NK-92 (cell line): ENCODE data around the gene TMEM30B.
"Not testable (repeated sequence)": the region's sequence is repeated elsewhere in the genome, so short reads cannot be mapped to it uniquely, and the experiment has no call there.

Experiments used
- DNase-seq: peaks from one replicate; lab custom pipeline; 2025; ENCODE audit not compliant: unreplicated experiment; lab: John Stamatoyannopoulos, UW

Gene TMEM30B

GRCh38 chr14:61266891-61267740 is 14.0 kb downstream of the TMEM30B start:
- no peak for DNase-seq

- DNase-seq, result no peak
These were observed 14.7 kb downstream of the TMEM30B start for GRCh38 chr14:61266436-61266835.

- no peak for DNase-seq
These were observed 16.5 kb downstream of the TMEM30B start for GRCh38 chr14:61264651-61265050.

- DNase-seq, result no peak
These were observed 17.0 kb downstream of the TMEM30B start for GRCh38 chr14:61264010-61264571.

- no peak for DNase-seq
These were observed 19.1 kb downstream of the TMEM30B start for GRCh38 chr14:61262082-61262481.

- no peak for DNase-seq
These were observed 20.0 kb downstream of the TMEM30B start for GRCh38 chr14:61260939-61261776.

GRCh38 chr14:61258985-61259384 is 22.2 kb downstream of the TMEM30B start:
- no peak for DNase-seq

GRCh38 chr14:61257469-61258057 is 23.6 kb downstream of the TMEM30B start:
- no peak for DNase-seq

GRCh38 chr14:61256826-61257468 is 24.2 kb downstream of the TMEM30B start:
- DNase-seq, result no peak

GRCh38 chr14:61255968-61256367 is 25.2 kb downstream of the TMEM30B start:
- no peak for DNase-seq

GRCh38 chr14:61254808-61255526 is 26.2 kb downstream of the TMEM30B start:
- no peak for DNase-seq

GRCh38 chr14:61253064-61253738 is 27.9 kb downstream of the TMEM30B start:
- no peak for DNase-seq

GRCh38 chr14:61252369-61253063 is 28.6 kb downstream of the TMEM30B start:
- no peak for DNase-seq

GRCh38 chr14:61250063-61250462 is 31.1 kb downstream of the TMEM30B start:
- no peak for DNase-seq

- no peak for DNase-seq
These were observed 33.2 kb downstream of the TMEM30B start for GRCh38 chr14:61247935-61248334.

- no peak for DNase-seq
These were observed 34.4 kb downstream of the TMEM30B start for GRCh38 chr14:61246721-61247120.

- DNase-seq, result no peak
These were observed 37.1 kb downstream of the TMEM30B start for GRCh38 chr14:61244009-61244408.

GRCh38 chr14:61240206-61240605 is 40.9 kb downstream of the TMEM30B start:
- DNase-seq, result no peak

GRCh38 chr14:61239285-61239684 is 41.9 kb downstream of the TMEM30B start:
- DNase-seq, result not testable (repeated sequence)
